GM13976 (cell line): ENCODE results near the gene AIFM3.
A peak's percentile ranks its signal among the peaks of the same experiment; 100 is the strongest.
"Not testable (repeated sequence)": the region's sequence is repeated elsewhere in the genome, so short reads cannot be mapped to it uniquely, and the experiment has no call there.

ENCODE experiments used
- DNase-seq: peaks from one replicate; pipeline ENCODE4 v3.0.0; 2012; ENCODE audit warnings: low spot score
- in situ Hi-C: fragments of 300-500 bp; cut with MboI; formaldehyde crosslinking; loops from one replicate; pipeline ENCODE4 v1.12.0; 2022; ENCODE audit warnings: low sequenced_read_pairs, mixed read lengths, inconsistent platforms; ENCODE audit not compliant: unreplicated experiment
- TF ChIP-seq, protein P1 (sequence below): IDR thresholded peaks from 2 replicates; pipeline ENCODE4 v1.5.1; 2012; ENCODE audit warnings: borderline replicate concordance, mild to moderate bottlenecking; ENCODE audit not compliant: insufficient read depth; ENCODE audit errors: extremely low read depth, missing control alignments, control extremely low read depth

AIFM3 gene

DNA sequence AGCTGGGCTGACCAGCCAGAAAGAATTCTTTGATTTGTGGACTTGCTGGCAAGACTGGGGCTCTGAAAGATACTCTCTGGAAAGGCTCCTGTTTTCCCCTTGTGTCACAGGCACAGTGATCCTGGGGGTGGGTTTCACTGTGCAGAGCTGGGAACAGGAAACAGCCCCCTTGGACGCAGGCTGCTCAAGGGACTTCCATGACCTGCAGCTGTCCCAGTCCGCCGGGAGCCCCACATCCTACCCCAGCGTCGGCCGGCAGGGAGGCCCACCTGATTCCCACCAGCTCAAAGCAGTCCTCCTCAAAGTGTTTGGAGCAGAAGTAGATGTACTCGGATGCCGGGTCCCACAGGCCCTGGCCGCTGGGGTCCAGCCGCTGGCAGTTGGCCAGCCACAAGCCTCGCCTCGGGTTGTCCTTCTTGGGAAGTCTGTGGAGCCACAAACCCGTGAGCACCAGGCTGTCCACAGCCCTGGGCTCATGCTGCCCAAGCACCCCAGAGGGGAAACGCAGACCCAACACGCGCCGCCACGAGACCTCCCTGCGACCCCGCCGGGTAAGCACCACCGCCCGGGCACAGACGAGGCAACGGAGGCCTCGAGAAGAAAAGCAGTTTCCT is 34.0 kb downstream of the AIFM3 start:
- TF ChIP-seq, protein P1, sequence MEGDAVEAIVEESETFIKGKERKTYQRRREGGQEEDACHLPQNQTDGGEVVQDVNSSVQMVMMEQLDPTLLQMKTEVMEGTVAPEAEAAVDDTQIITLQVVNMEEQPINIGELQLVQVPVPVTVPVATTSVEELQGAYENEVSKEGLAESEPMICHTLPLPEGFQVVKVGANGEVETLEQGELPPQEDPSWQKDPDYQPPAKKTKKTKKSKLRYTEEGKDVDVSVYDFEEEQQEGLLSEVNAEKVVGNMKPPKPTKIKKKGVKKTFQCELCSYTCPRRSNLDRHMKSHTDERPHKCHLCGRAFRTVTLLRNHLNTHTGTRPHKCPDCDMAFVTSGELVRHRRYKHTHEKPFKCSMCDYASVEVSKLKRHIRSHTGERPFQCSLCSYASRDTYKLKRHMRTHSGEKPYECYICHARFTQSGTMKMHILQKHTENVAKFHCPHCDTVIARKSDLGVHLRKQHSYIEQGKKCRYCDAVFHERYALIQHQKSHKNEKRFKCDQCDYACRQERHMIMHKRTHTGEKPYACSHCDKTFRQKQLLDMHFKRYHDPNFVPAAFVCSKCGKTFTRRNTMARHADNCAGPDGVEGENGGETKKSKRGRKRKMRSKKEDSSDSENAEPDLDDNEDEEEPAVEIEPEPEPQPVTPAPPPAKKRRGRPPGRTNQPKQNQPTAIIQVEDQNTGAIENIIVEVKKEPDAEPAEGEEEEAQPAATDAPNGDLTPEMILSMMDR, result no peak
- in situ Hi-C loops, result no loop called here
- no peak for DNase-seq

GRCh38 chr22:21001601-21002325 is 34.7 kb downstream of the AIFM3 start, which contains the start of gene THAP7:
Gene THAP7 (minus strand): TSS chr22:21002118. CDS start chr22:21001911, 207 bp downstream.
- in situ Hi-C loops, result no loop called here
- TF ChIP-seq, protein P1, result no peak
- peak; percentile 98 for DNase-seq

- TF ChIP-seq, protein P1, result no peak
- DNase-seq, result no peak
- in situ Hi-C loops, result no loop called here
Observed at GRCh38 chr22:21003782-21004181, 36.7 kb downstream of the AIFM3 start.

- in situ Hi-C loops, DNase-seq: not testable (repeated sequence)
Observed at GRCh38 chr22:21009208-21009607, 42.2 kb downstream of the AIFM3 start.

DNA sequence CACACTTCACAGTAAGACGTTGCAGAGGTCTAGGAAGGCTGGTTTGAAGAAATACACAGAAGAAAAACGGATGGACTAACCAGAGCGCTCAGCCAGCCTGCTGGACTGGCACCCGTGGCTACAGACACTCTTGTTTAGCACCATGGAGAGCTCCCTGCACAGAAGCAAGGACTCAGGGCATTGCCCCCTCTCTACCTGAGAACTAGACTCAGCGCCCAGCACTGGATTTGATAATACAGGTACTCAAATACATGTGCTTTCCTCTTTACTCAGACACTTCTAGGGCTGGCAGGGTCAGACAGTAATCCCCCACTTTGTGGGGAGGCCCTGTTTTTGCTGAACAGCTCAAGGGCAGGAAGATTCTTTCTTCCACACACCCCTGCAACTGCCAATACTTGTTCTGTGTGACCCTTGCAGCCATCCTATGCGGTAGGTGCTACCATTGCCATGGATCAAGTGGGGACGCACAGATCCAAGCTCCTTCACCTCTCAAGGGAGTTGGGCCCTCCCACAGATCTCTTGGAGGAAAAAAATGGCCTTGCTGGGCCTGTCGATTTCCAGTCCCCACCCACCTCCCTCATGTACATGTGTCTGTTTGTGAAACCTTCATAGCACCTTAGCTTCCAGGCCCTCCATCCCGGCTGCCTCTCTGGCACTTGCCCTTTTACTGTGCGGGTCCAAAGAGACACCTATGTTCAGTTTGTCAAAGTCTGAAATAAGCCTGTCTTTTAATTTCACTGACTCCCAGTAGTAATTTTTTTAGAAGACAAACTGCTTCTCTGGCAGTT is 42.8 kb downstream of the AIFM3 start:
- DNase-seq, result no peak
- in situ Hi-C loops, result no loop called here
- TF ChIP-seq, protein P1, result no peak

GRCh38 chr22:21010426-21011113 is 43.5 kb downstream of the AIFM3 start:
- in situ Hi-C loops, result no loop called here
- DNase-seq, result no peak
- TF ChIP-seq, protein P1, result no peak
